Trophoblast cell (in vitro differentiated cells and primary cell): ENCODE results near the gene KCNAB1.

ENCODE experiments used
- DNase-seq, 2 donors: peaks; one replicate each; pipeline ENCODE4 v3.0.0-alpha.2; 2016
- H2AFZ ChIP-seq: 2 replicates; pipeline ENCODE4 v1.6.1; 2013; ENCODE audit warnings: low read length, moderate library complexity, mild to moderate bottlenecking; ENCODE audit not compliant: insufficient read depth, poor library complexity
- H2AK5ac ChIP-seq: 2 replicates; pipeline ENCODE4 v1.6.1; 2013; ENCODE audit warnings: mild to moderate bottlenecking, low read length
- H2BK120ac ChIP-seq: 2 replicates; pipeline ENCODE4 v1.6.1; 2013; ENCODE audit warnings: low read length, mild to moderate bottlenecking, moderate library complexity; ENCODE audit not compliant: insufficient read depth, poor library complexity
- H2BK12ac ChIP-seq: 2 replicates; pipeline ENCODE4 v1.6.1; 2013; ENCODE audit warnings: mild to moderate bottlenecking, low read length, moderate library complexity
- H2BK5ac ChIP-seq: 2 replicates; pipeline ENCODE4 v1.6.1; 2013; ENCODE audit warnings: low read length, low read depth, moderate library complexity, mild to moderate bottlenecking; ENCODE audit not compliant: poor library complexity
- H3K14ac ChIP-seq: 2 replicates; pipeline ENCODE4 v1.6.1; 2013; ENCODE audit warnings: mild to moderate bottlenecking, low read length
- H3K18ac ChIP-seq: 2 replicates; pipeline ENCODE4 v1.6.1; 2013; ENCODE audit warnings: mild to moderate bottlenecking, low read length
- H3K23ac ChIP-seq: 2 replicates; pipeline ENCODE4 v1.6.1; 2013; ENCODE audit warnings: low read length
- H3K27ac ChIP-seq: 2 replicates; pipeline ENCODE4 v1.5.1; 2013; ENCODE audit warnings: low read depth, mild to moderate bottlenecking, inconsistent platforms, low read length, moderate library complexity
- H3K27me3 ChIP-seq: 2 replicates; pipeline ENCODE4 v1.6.1; 2013; ENCODE audit warnings: inconsistent platforms, mild to moderate bottlenecking, low read length, moderate library complexity; ENCODE audit not compliant: insufficient read depth
- H3K36me3 ChIP-seq, 2 experiments: 1 replicate in 1 of 2; 2 replicates in 1 of 2; pipeline ENCODE4 v1.6.1; 2013; ENCODE audit warnings: low read length in 2 of 2, mild to moderate bottlenecking in 2 of 2, moderate library complexity in 1 of 2; ENCODE audit not compliant: insufficient read depth in 2 of 2, control insufficient read depth in 1 of 2
- H3K4ac ChIP-seq: 2 replicates; pipeline ENCODE4 v1.6.1; 2013; ENCODE audit warnings: low read depth, mild to moderate bottlenecking, low read length, moderate library complexity
- H3K4me1 ChIP-seq, 2 experiments: 1 replicate in 1 of 2; 2 replicates in 1 of 2; pipeline ENCODE4 v1.6.1; 2013; ENCODE audit warnings: low read length in 2 of 2, mild to moderate bottlenecking in 2 of 2, moderate library complexity in 1 of 2; ENCODE audit not compliant: insufficient read depth in 2 of 2, control insufficient read depth in 1 of 2
- H3K4me2 ChIP-seq: 2 replicates; pipeline ENCODE4 v1.6.1; 2013; ENCODE audit warnings: inconsistent platforms, mild to moderate bottlenecking, low read length, moderate library complexity
- H3K4me3 ChIP-seq: 2 replicates; pipeline ENCODE4 v1.5.1; 2013; ENCODE audit warnings: mild to moderate bottlenecking, low read depth, low read length, inconsistent platforms
- H3K79me1 ChIP-seq: one replicate; pipeline ENCODE4 v1.6.1; 2013; ENCODE audit warnings: low read length
- H3K79me2 ChIP-seq: 2 replicates; pipeline ENCODE4 v1.6.1; 2013; ENCODE audit warnings: low read length, mild to moderate bottlenecking; ENCODE audit not compliant: control insufficient read depth, insufficient read depth, poor library complexity
- H3K9ac ChIP-seq: 2 replicates; pipeline ENCODE4 v1.6.1; 2013; ENCODE audit warnings: mild to moderate bottlenecking, low read length
- H3K9me3 ChIP-seq: 2 replicates; pipeline ENCODE4 v1.6.1; 2013; ENCODE audit warnings: low read depth, mild to moderate bottlenecking, control low read depth, inconsistent platforms, low read length; ENCODE audit not compliant: insufficient read depth
- H4K12ac ChIP-seq: 2 replicates; pipeline ENCODE4 v1.6.1; 2013; ENCODE audit warnings: low read depth, mild to moderate bottlenecking, low read length, moderate library complexity
- H4K8ac ChIP-seq: 2 replicates; pipeline ENCODE4 v1.6.1; 2013; ENCODE audit warnings: low read depth, mild to moderate bottlenecking, low read length, moderate library complexity
- H4K91ac ChIP-seq: one replicate; pipeline ENCODE4 v1.6.1; 2013; ENCODE audit warnings: low read depth, mild to moderate bottlenecking, low read length, moderate library complexity
- WGBS: extraction: QIAGEN DNeasy Blood & Tissue Kit; methylation state at CpG from one replicate; pipeline ENCODE4 v1.1.7; 2013; ENCODE audit warnings: missing lambda C conversion rate; ENCODE audit not compliant: insufficient read length, insufficient coverage; ENCODE audit errors: extremely low coverage; 5-methylcytosine and 5-hydroxymethylcytosine counted together

KCNAB1 gene

GRCh38 chr3:156389449-156389950, 269.1 kb downstream of the KCNAB1 start:
- Histone ChIP-seq H2BK5ac (no peak overlapping the region), H3K23ac (no peak overlapping the region), H3K27ac (no peak overlapping the region), H3K4me2 (no peak overlapping the region), H3K4ac (no peak overlapping the region), H2BK120ac (no peak overlapping the region), H2AK5ac (no peak overlapping the region), H3K79me2 (no peaks in the 10 kb centered on the region), H4K91ac (no peak overlapping the region), H3K36me3 (no peaks in the 10 kb centered on the region), H3K18ac (no peak overlapping the region), H2BK12ac (no peak overlapping the region), H3K14ac (no peak overlapping the region), H3K79me1 (no peaks in the 10 kb centered on the region), H3K27me3 (no peaks in the 10 kb centered on the region), H4K8ac (no peak overlapping the region), H3K4me3 (no peak overlapping the region), H4K12ac (no peak overlapping the region), H2AFZ (no peak overlapping the region), H3K9ac (no peak overlapping the region), H3K9me3 (no peaks in the 10 kb centered on the region), H3K4me1 (peaks cover 0 to 4% of the 10 kb centered on the region in 2 experiments)
- DNase-seq, result no peak
- no CpG with 5 or more reads among the region's 3 CpGs for WGBS

- Histone ChIP-seq H3K27me3 (no peaks in the 10 kb centered on the region), H3K4ac (no peak overlapping the region), H3K23ac (no peak overlapping the region), H2BK5ac (no peak overlapping the region), H4K91ac (no peak overlapping the region), H2AK5ac (no peak overlapping the region), H2BK12ac (no peak overlapping the region), H3K9ac (no peak overlapping the region), H3K4me3 (no peak overlapping the region), H3K27ac (no peak overlapping the region), H3K18ac (no peak overlapping the region), H2BK120ac (no peak overlapping the region), H4K12ac (no peak overlapping the region), H3K4me2 (no peak overlapping the region), H3K4me1 (peaks cover 0 to 4% of the 10 kb centered on the region in 2 experiments), H2AFZ (no peak overlapping the region), H3K14ac (no peak overlapping the region), H3K79me1 (no peaks in the 10 kb centered on the region), H3K79me2 (no peaks in the 10 kb centered on the region), H4K8ac (no peak overlapping the region), H3K36me3 (no peaks in the 10 kb centered on the region), H3K9me3 (no peaks in the 10 kb centered on the region)
- no CpG with 5 or more reads among the region's 4 CpGs for WGBS
- no peak for DNase-seq
These were observed 270.5 kb downstream of the KCNAB1 start for GRCh38 chr3:156390846-156391245.

GRCh38 chr3:156395961-156396710, 275.8 kb downstream of the KCNAB1 start:
- H3K27ac ChIP-seq, result no peak overlapping the region
- H3K18ac ChIP-seq, result no peak overlapping the region
- no peak overlapping the region for H4K91ac ChIP-seq
- no peak overlapping the region for H2AK5ac ChIP-seq
- H3K9me3 ChIP-seq, result no peaks in the 10 kb centered on the region
- H3K14ac ChIP-seq, result no peak overlapping the region
- no peak overlapping the region for H3K4ac ChIP-seq
- H3K79me1 ChIP-seq, result no peaks in the 10 kb centered on the region
- H3K27me3 ChIP-seq, result no peaks in the 10 kb centered on the region
- no peak for DNase-seq
- H4K8ac ChIP-seq, result no peak overlapping the region
- no peak overlapping the region for H3K9ac ChIP-seq
- H2BK12ac ChIP-seq, result no peak overlapping the region
- H3K4me1 ChIP-seq, result peaks cover 0 to 3% of the 10 kb centered on the region in 2 experiments
- no peak overlapping the region for H3K23ac ChIP-seq
- no peak overlapping the region for H3K4me2 ChIP-seq
- H3K79me2 ChIP-seq, result no peaks in the 10 kb centered on the region
- H2AFZ ChIP-seq, result no peak overlapping the region
- no peak overlapping the region for H2BK120ac ChIP-seq
- no peaks in the 10 kb centered on the region for H3K36me3 ChIP-seq
- H2BK5ac ChIP-seq, result no peak overlapping the region
- WGBS, result no CpG with 5 or more reads among the region's 4 CpGs
- H4K12ac ChIP-seq, result no peak overlapping the region
- no peak overlapping the region for H3K4me3 ChIP-seq

- Histone ChIP-seq H3K79me1 (no peaks in the 10 kb centered on the region), H2BK12ac (no peak overlapping the region), H4K12ac (no peak overlapping the region), H3K4ac (no peak overlapping the region), H2AFZ (no peak overlapping the region), H2BK5ac (no peak overlapping the region), H3K36me3 (no peaks in the 10 kb centered on the region), H3K23ac (no peak overlapping the region), H3K14ac (no peak overlapping the region), H3K4me1 (peaks cover 0 to 3% of the 10 kb centered on the region in 2 experiments), H2AK5ac (no peak overlapping the region), H3K9me3 (no peaks in the 10 kb centered on the region), H3K27me3 (no peaks in the 10 kb centered on the region), H3K9ac (no peak overlapping the region), H2BK120ac (no peak overlapping the region), H3K18ac (no peak overlapping the region), H4K8ac (no peak overlapping the region), H3K27ac (no peak overlapping the region), H4K91ac (no peak overlapping the region), H3K4me2 (no peak overlapping the region), H3K4me3 (no peak overlapping the region), H3K79me2 (no peaks in the 10 kb centered on the region)
- no CpG with 5 or more reads among the region's 4 CpGs for WGBS
- DNase-seq, result no peak
These were observed 276.5 kb downstream of the KCNAB1 start for GRCh38 chr3:156396851-156397250.
